HepG2 (cell line): ENCODE data around the gene SLC16A3. TPM values are rescaled to one million over a fixed set of nuclear protein-coding genes. Genes with fewer than 3 reads are reported as not detected.

ENCODE experiments used
- ATAC-seq: fragments of 200-7000 bp; cut with Tn5 transposase; 3 replicates; pipeline ENCODE4 v1.9.1; 2020; ENCODE audit warnings: mild to moderate bottlenecking, moderate library complexity
- BruUV-seq: library from RNA; stranded (reverse); fragments of 400-500 nt; replicated peaks from 2 replicates; lab custom pipeline; 2021; lab: Mats Ljungman, UMichigan
- CTCF ChIA-PET: fragments of 300-600 bp; formaldehyde crosslinking; extraction: SDS; loops from one replicate; lab custom pipeline; 2021; ENCODE audit warnings: low total read pairs, inconsistent platforms, low intra/inter-chr PET ratio; lab: Yijun Ruan, JAX
- POLR2A ChIA-PET: fragments of 350-600 bp; sonication (Branson Sonifier 250); formaldehyde crosslinking; loops from one replicate; lab custom pipeline; 2020; ENCODE audit warnings: antibody characterized with exemption, inconsistent platforms; lab: Yijun Ruan, JAX
- DNase-seq: peaks from one replicate; pipeline ENCODE4 v3.0.0-alpha.2; 2015; ENCODE audit warnings: low spot score
- FAIRE-seq: peaks from 3 replicates; lab custom pipeline; 2011; peaks lifted over from hg19 to GRCh38; lab: Jason Lieb, UNC
- H2AFZ ChIP-seq: one replicate; pipeline ENCODE4 v1.6.1; 2011; ENCODE audit warnings: low read length, inconsistent platforms
- H3K27ac ChIP-seq: fragments of 300-600 bp; 3 replicates; pipeline ENCODE4 v1.8.0; 2011; ENCODE audit warnings: mixed run types, mild to moderate bottlenecking, mixed read lengths, low read length, inconsistent platforms; ENCODE audit not compliant: insufficient read depth; ENCODE audit errors: extremely low read length
- H3K27me3 ChIP-seq, 2 experiments: fragments of 200-600 bp in 1 of 2; 2 replicates in 1 of 2; 3 replicates in 1 of 2; pipeline versions ENCODE4 v1.6.0 to v1.8.0; 2011; ENCODE audit warnings: low read length in 2 of 2, mild to moderate bottlenecking in 2 of 2, moderate library complexity in 2 of 2, inconsistent platforms in 1 of 2; ENCODE audit not compliant: insufficient read depth in 2 of 2, control insufficient read depth in 1 of 2
- H3K36me3 ChIP-seq, 2 experiments: fragments of 200-600 bp in 1 of 2; replicated peaks in 1 of 2; 2 replicates in 1 of 2; 3 replicates in 1 of 2; pipeline versions ENCODE4 v1.5.1 to v1.8.0; 2011; ENCODE audit warnings: low read length in 2 of 2, inconsistent platforms in 1 of 2; ENCODE audit not compliant: insufficient read depth in 2 of 2, control insufficient read depth in 1 of 2
- H3K4me1 ChIP-seq: 2 replicates; pipeline ENCODE4 v1.5.1; 2012; ENCODE audit warnings: low read length, inconsistent platforms; ENCODE audit not compliant: insufficient read depth
- H3K4me2 ChIP-seq: 2 replicates; pipeline ENCODE4 v1.6.0; 2011; ENCODE audit warnings: low read depth, low read length, inconsistent platforms
- H3K4me3 ChIP-seq, 3 experiments: fragments of 200-600 bp in 1 of 3; sonication (generic), shearing (Covaris generic) in 1 of 3; replicated peaks in 1 of 3; 2 replicates each; pipeline ENCODE4 v1.5.1; 2011 to 2016; ENCODE audit warnings: low read length in 3 of 3, inconsistent platforms in 2 of 3, low read depth in 2 of 3, mild to moderate bottlenecking in 2 of 3, control low read depth in 1 of 3, mixed read lengths in 1 of 3; ENCODE audit not compliant: insufficient read depth in 1 of 3
- H3K79me2 ChIP-seq: one replicate; pipeline ENCODE4 v1.6.1; 2011; ENCODE audit warnings: low read length, inconsistent platforms; ENCODE audit not compliant: insufficient read depth
- H3K9ac ChIP-seq: 2 replicates; pipeline ENCODE4 v1.6.0; 2011; ENCODE audit warnings: mild to moderate bottlenecking, low read depth, low read length, inconsistent platforms; ENCODE audit not compliant: insufficient read depth
- H3K9me3 ChIP-seq: 2 replicates; pipeline ENCODE4 v1.5.1; 2012; ENCODE audit warnings: mild to moderate bottlenecking, low read length
- H4K20me1 ChIP-seq: 2 replicates; pipeline ENCODE4 v1.6.0; 2011; ENCODE audit warnings: inconsistent platforms, mild to moderate bottlenecking, low read length, moderate library complexity; ENCODE audit not compliant: insufficient read depth
- AKAP8 ChIP-seq: sonication (generic); formaldehyde crosslinking; IDR thresholded peaks from 2 replicates; pipeline ENCODE4 v1.5.1; 2020; ENCODE audit warnings: mild to moderate bottlenecking, missing genetic modification reagents
- CCDC6 ChIP-seq: sonication (generic); formaldehyde crosslinking; IDR thresholded peaks from 2 replicates; pipeline ENCODE4 v1.8.1; 2022; ENCODE audit warnings: mild to moderate bottlenecking, missing genetic modification reagents, moderate library complexity
- ETV5 ChIP-seq: IDR thresholded peaks from 2 replicates; pipeline ENCODE4 v1.6.1; 2018; ENCODE audit warnings: missing biosample characterization, missing genetic modification reagents, inconsistent platforms, borderline replicate concordance
- HNRNPL ChIP-seq: fragments of 200-400 bp; formaldehyde crosslinking; IDR thresholded peaks from 2 replicates; pipeline ENCODE4 v1.6.1; 2017; ENCODE audit warnings: mild to moderate bottlenecking, low read depth, low read length
- MYC ChIP-seq: sonication (generic); formaldehyde crosslinking; IDR thresholded peaks from 2 replicates; pipeline ENCODE4 v1.9.0; 2021; ENCODE audit warnings: missing genetic modification reagents, borderline replicate concordance
- NFKB2 ChIP-seq: sonication (generic); formaldehyde crosslinking; IDR thresholded peaks from 2 replicates; pipeline ENCODE4 v1.4.0; 2020; ENCODE audit warnings: missing genetic modification reagents, borderline replicate concordance
- POLR2G ChIP-seq: fragments of 200-400 bp; formaldehyde crosslinking; IDR thresholded peaks from 2 replicates; pipeline ENCODE4 v1.6.1; 2018; ENCODE audit warnings: mild to moderate bottlenecking, low read depth, low read length, moderate library complexity
- RBFOX2 ChIP-seq: fragments of 200-400 bp; formaldehyde crosslinking; IDR thresholded peaks from 2 replicates; pipeline ENCODE4 v1.6.1; 2017; ENCODE audit warnings: low read depth, mild to moderate bottlenecking, low read length
- RBM22 ChIP-seq: fragments of 200-400 bp; formaldehyde crosslinking; optimal IDR thresholded peaks from 2 replicates; pipeline ENCODE3; 2017; ENCODE audit warnings: mild to moderate bottlenecking, low read length, moderate library complexity
- RBM39 ChIP-seq: fragments of 200-400 bp; formaldehyde crosslinking; IDR thresholded peaks from one replicate; pipeline ENCODE4 v1.6.1; 2018; ENCODE audit warnings: antibody characterized with exemption, mild to moderate bottlenecking, low read depth, low read length; ENCODE audit not compliant: poor library complexity, severe bottlenecking
- TBL1XR1 ChIP-seq: fragments of 150-350 bp; IDR thresholded peaks from 2 replicates; pipeline ENCODE4 v1.6.1; 2014; ENCODE audit warnings: borderline replicate concordance, low read length; ENCODE audit not compliant: partially characterized antibody
- TSC22D2 ChIP-seq: sonication (generic); formaldehyde crosslinking; IDR thresholded peaks from 2 replicates; pipeline ENCODE4 v1.5.1; 2020; ENCODE audit warnings: missing genetic modification reagents, mild to moderate bottlenecking, borderline replicate concordance
- WIZ ChIP-seq: sonication (generic); formaldehyde crosslinking; IDR thresholded peaks from 2 replicates; pipeline ENCODE4 v1.5.1; 2020; ENCODE audit warnings: mild to moderate bottlenecking, missing genetic modification reagents
- YEATS2 ChIP-seq: sonication (generic); formaldehyde crosslinking; IDR thresholded peaks from 2 replicates; pipeline ENCODE4 v1.4.0; 2020; ENCODE audit warnings: missing genetic modification reagents, borderline replicate concordance
- YEATS4 ChIP-seq: sonication (generic); formaldehyde crosslinking; IDR thresholded peaks from 2 replicates; pipeline ENCODE4 v1.4.0; 2020; ENCODE audit warnings: missing genetic modification reagents, borderline replicate concordance
- ZC3H13 ChIP-seq: sonication (generic); formaldehyde crosslinking; IDR thresholded peaks from 2 replicates; pipeline ENCODE4 v1.8.1; 2023; ENCODE audit warnings: mild to moderate bottlenecking, missing genetic modification reagents, moderate library complexity
- ZNF720 ChIP-seq: sonication (generic); formaldehyde crosslinking; IDR thresholded peaks from 2 replicates; pipeline ENCODE4 v1.4.0; 2020; ENCODE audit warnings: missing genetic modification reagents
- WGBS: methylation state at CpG from one replicate; pipeline ENCODE4 v1.1.6; 2017; ENCODE audit warnings: low lambda C conversion rate; 5-methylcytosine and 5-hydroxymethylcytosine counted together
- in situ Hi-C: cut with HindIII; loops from 2 replicates; pipeline ENCODE4 v1.10.0; 2017; ENCODE audit warnings: low pct_unique_long_range_greater_than_20kb; ENCODE audit not compliant: extremely low pct_ligation_motif_present
- intact Hi-C: fragments of 100-400 bp; cut with micrococcal nuclease; formaldehyde crosslinking; loops from one replicate; pipeline ENCODE4 v1.10.0; 2022; ENCODE audit not compliant: unreplicated experiment
- polyA plus RNA-seq, 8 experiments: library from polyadenylated mRNA; depleted of rRNA in 3 of 8; stranded (reverse) in 7 of 8; unstranded in 1 of 8; fragments of >200 nt; fragmentation: Illumina TruSeq in 4 of 8; extraction: Trizol in 4 of 8; gene quantifications; 2 replicates each; pipeline versions ENCODE4 v1.2.1 to v1.2.3, GENCODE V29; 2011 to 2016; ENCODE audit warnings: low read depth in 4 of 8, missing spikeins in 1 of 8, mixed read lengths in 1 of 8; ENCODE audit not compliant: insufficient read depth in 1 of 8
- total RNA-seq, 5 experiments: library from RNA; depleted of rRNA; stranded (reverse); fragments of >200 nt; fragmentation: Illumina TruSeq; extraction: Trizol; gene quantifications; 2 replicates each; pipeline ENCODE4 v1.2.3, GENCODE V29; 2016; ENCODE audit warnings: low read depth in 1 of 5
- TF ChIP-seq, protein P1 (sequence below): sonication (generic); formaldehyde crosslinking; IDR thresholded peaks from 2 replicates; pipeline ENCODE4 v1.5.1; 2020; ENCODE audit warnings: mild to moderate bottlenecking, missing genetic modification reagents, moderate library complexity
- TF ChIP-seq, protein P2 (sequence below): sonication (generic); formaldehyde crosslinking; IDR thresholded peaks from 2 replicates; pipeline ENCODE4 v1.8.1; 2023; ENCODE audit warnings: mild to moderate bottlenecking, inconsistent platforms, moderate library complexity, missing genetic modification reagents, borderline replicate concordance

The SLC16A3 gene
- total and polyA plus RNA-seq, 2 of the 13 experiments (the other 11 are each of a cell fraction or from before 2014, with no cell fraction given): 242 to 349 TPM

DNA sequence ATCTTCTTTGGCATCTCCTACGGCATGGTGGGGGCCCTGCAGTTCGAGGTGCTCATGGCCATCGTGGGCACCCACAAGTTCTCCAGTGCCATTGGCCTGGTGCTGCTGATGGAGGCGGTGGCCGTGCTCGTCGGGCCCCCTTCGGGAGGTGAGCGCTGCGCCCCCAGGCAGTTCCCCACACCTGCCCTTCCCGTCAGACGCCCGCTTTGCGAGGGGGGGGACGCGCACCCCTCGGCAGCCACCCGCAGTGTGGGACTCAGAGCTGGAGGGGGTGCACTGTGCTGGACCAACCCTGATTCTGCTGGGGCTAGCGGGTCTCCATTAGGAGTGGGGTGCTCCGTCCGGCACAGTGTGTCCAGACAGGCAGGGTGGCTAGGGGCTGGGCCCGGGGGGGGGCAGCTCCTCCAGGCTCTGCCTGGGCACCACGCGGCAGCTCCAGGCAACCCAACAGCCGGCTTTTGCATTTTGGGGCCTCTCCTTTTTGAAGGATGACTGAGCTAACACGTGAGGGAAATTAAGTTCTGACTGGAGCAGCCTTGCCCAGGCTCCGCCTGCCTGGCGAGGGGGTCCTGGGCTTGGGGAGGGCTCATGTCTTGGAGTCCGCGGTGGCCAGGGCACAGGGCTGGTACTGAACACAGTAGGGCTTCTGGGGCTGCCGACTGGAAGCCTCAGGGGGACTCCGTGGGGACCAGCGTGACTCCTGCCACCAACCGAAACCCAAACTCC, 9.1 kb downstream of the SLC16A3 start:
- WGBS: 93% methylated on average over 19 of the region's 34 CpGs
- H3K4me3 ChIP-seq: no peak overlapping the region
- H3K27ac ChIP-seq: peak overlapping the region; percentile 11
- ChIA-PET CTCF (no interaction called here), POLR2A (interaction anchor here (1.1 to 1.3 kb wide), 3 partner anchors 9 to 60 kb away, joined by 3 read pairs; partner anchors contain the start of gene SLC16A3)
- no peak overlapping the region for H3K4me2 ChIP-seq
- peaks cover 99% of the 10 kb centered on the region for H3K4me1 ChIP-seq
- peaks cover 39% of the 10 kb centered on the region for H3K79me2 ChIP-seq
- no peaks in the 10 kb centered on the region for H3K9me3 ChIP-seq
- FAIRE-seq (no peak), ATAC-seq (no peak), DNase-seq (no peak)
- no peak overlapping the region for H3K9ac ChIP-seq
- H4K20me1 ChIP-seq: peaks cover 96% of the 10 kb centered on the region
- no peak overlapping the region for H2AFZ ChIP-seq
- in situ Hi-C loops (no loop called here), intact Hi-C loops (loop anchor here (2.0 to 10.0 kb wide), 2 partner anchors 31 to 133 kb away; no protein-coding TSS in a partner anchor)
- H3K27me3 ChIP-seq: no peaks in the 10 kb centered on the region
- BruUV-seq: no TSS peak
- H3K36me3 ChIP-seq: peaks cover 35 to 43% of the 10 kb centered on the region in 2 experiments
- TF ChIP-seq POLR2G (peak; percentile 18; the same call in 1 of the 2 replicates), MYC (CRISPR knock-in tag) (0 out of 2 replicates have a peak, but pooled peaks have one; percentile 35), HNRNPL (0 out of 2 replicates have a peak, but pooled peaks have one; percentile 51), ZC3H13 (peak; percentile 95; the same call in 1 of the 2 replicates), RBM22 (peak; percentile 44), YEATS2 (CRISPR knock-in tag) (no peak), RBFOX2 (peak; percentile 84), TSC22D2 (CRISPR knock-in tag) (no peak), RBM39 (peak; percentile 76), WIZ (CRISPR knock-in tag) (0 out of 2 replicates have a peak, but pooled peaks have one; percentile 30), ETV5 (CRISPR knock-in tag) (no peak), YEATS4 (CRISPR knock-in tag) (no peak), ZNF720 (no peak), NFKB2 (CRISPR knock-in tag) (0 out of 2 replicates have a peak, but pooled peaks have one; percentile 15), AKAP8 (0 out of 2 replicates have a peak, but pooled peaks have one; percentile 17), TBL1XR1 (no peak), CCDC6 (CRISPR knock-in tag) (no peak)
- TF ChIP-seq, protein P1, sequence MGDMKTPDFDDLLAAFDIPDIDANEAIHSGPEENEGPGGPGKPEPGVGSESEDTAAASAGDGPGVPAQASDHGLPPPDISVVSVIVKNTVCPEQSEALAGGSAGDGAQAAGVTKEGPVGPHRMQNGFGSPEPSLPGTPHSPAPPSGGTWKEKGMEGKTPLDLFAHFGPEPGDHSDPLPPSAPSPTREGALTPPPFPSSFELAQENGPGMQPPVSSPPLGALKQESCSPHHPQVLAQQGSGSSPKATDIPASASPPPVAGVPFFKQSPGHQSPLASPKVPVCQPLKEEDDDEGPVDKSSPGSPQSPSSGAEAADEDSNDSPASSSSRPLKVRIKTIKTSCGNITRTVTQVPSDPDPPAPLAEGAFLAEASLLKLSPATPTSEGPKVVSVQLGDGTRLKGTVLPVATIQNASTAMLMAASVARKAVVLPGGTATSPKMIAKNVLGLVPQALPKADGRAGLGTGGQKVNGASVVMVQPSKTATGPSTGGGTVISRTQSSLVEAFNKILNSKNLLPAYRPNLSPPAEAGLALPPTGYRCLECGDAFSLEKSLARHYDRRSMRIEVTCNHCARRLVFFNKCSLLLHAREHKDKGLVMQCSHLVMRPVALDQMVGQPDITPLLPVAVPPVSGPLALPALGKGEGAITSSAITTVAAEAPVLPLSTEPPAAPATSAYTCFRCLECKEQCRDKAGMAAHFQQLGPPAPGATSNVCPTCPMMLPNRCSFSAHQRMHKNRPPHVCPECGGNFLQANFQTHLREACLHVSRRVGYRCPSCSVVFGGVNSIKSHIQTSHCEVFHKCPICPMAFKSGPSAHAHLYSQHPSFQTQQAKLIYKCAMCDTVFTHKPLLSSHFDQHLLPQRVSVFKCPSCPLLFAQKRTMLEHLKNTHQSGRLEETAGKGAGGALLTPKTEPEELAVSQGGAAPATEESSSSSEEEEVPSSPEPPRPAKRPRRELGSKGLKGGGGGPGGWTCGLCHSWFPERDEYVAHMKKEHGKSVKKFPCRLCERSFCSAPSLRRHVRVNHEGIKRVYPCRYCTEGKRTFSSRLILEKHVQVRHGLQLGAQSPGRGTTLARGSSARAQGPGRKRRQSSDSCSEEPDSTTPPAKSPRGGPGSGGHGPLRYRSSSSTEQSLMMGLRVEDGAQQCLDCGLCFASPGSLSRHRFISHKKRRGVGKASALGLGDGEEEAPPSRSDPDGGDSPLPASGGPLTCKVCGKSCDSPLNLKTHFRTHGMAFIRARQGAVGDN (CRISPR knock-in tag): peak; percentile 5; the same call in 1 of the 2 replicates
- TF ChIP-seq, protein P2, sequence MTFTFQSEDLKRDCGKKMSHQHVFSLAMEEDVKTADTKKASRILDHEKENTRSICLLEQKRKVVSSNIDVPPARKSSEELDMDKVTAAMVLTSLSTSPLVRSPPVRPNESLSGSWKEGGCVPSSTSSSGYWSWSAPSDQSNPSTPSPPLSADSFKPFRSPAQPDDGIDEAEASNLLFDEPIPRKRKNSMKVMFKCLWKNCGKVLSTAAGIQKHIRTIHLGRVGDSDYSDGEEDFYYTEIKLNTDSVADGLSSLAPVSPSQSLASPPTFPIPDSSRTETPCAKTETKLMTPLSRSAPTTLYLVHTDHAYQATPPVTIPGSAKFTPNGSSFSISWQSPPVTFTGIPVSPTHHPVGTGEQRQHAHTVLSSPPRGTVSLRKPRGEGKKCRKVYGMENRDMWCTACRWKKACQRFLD (CRISPR knock-in tag): 0 out of 2 replicates have a peak, but pooled peaks have one; percentile 42
